B cell (primary cell): ENCODE results near the gene NT5DC2. TPM values are rescaled to one million over a fixed set of nuclear protein-coding genes. Genes with fewer than 3 reads are reported as not detected.

Experiments
- ATAC-seq: fragments of 200-7000 bp; cut with Tn5 transposase; one replicate; pipeline ENCODE4 v1.10.0; 2021; ENCODE audit warnings: low read depth, mild to moderate bottlenecking, moderate number of reproducible peaks, moderate library complexity
- CTCF ChIA-PET: fragments of 350-600 bp; sonication (Branson Sonifier 250); formaldehyde crosslinking; loops from one replicate; lab custom pipeline; 2021; ENCODE audit warnings: antibody characterized with exemption, inconsistent platforms; lab: Charles Lee
- POLR2A ChIA-PET: fragments of 350-600 bp; sonication (Branson Sonifier 250); formaldehyde crosslinking; loops from one replicate; lab custom pipeline; 2021; ENCODE audit warnings: antibody characterized with exemption; lab: Charles Lee
- DNase-seq: peaks from one replicate; pipeline ENCODE4 v3.0.0; 2013
- H2AFZ ChIP-seq: 2 replicates; pipeline ENCODE4 v1.6.1; 2012; ENCODE audit warnings: mild to moderate bottlenecking, low read depth, low read length; ENCODE audit not compliant: insufficient read depth, poor library complexity, severe bottlenecking
- H3K27ac ChIP-seq, 2 donors: 1 replicate in 1 of 2; 2 replicates in 1 of 2; pipeline ENCODE4 v1.5.1; 2012 to 2013; ENCODE audit warnings: low read length in 2 of 2, mild to moderate bottlenecking in 2 of 2, moderate library complexity in 1 of 2
- H3K27me3 ChIP-seq, 4 experiments: fragments of 200-600 bp in 1 of 4; sonication (generic) in 1 of 4; replicated peaks in 1 of 4; 1 replicate in 2 of 4; 2 replicates in 2 of 4; pipeline versions ENCODE4 v1.6.1 to v1.7.0; 2013 to 2016; ENCODE audit warnings: low read length in 3 of 4, mild to moderate bottlenecking in 2 of 4, mixed read lengths in 1 of 4, moderate library complexity in 1 of 4; ENCODE audit not compliant: insufficient read depth in 4 of 4, control insufficient read depth in 3 of 4; ENCODE audit errors: control extremely low read depth in 1 of 4
- H3K36me3 ChIP-seq, 2 experiments: replicated peaks in 1 of 2; 1 replicate in 1 of 2; 2 replicates in 1 of 2; pipeline versions ENCODE4 v1.6.1 to v1.7.1; 2013; ENCODE audit warnings: low read length in 1 of 2; ENCODE audit not compliant: insufficient read depth in 2 of 2, control insufficient read depth in 1 of 2; ENCODE audit errors: control extremely low read depth in 1 of 2, extremely low read depth in 1 of 2
- H3K4me1 ChIP-seq, 2 donors: fragments of 200-600 bp in 1 of 2; sonication (generic) in 1 of 2; 1 replicate in 1 of 2; 2 replicates in 1 of 2; pipeline versions ENCODE4 v1.5.1 to v1.6.1; 2013 to 2017; ENCODE audit warnings: low read length in 2 of 2; ENCODE audit not compliant: control insufficient read depth in 2 of 2, insufficient read depth in 2 of 2
- H3K4me2 ChIP-seq: replicated peaks from 2 replicates; pipeline ENCODE3; 2012; ENCODE audit warnings: mild to moderate bottlenecking, low read depth, low read length; ENCODE audit not compliant: poor library complexity, severe bottlenecking
- H3K4me3 ChIP-seq, 5 experiments: fragments of 200-600 bp in 1 of 5; sonication (generic) in 1 of 5; 1 replicate in 3 of 5; 2 replicates in 2 of 5; pipeline versions ENCODE4 v1.5.1 to v1.7.0; 2011 to 2016; ENCODE audit warnings: low read length in 4 of 5, mild to moderate bottlenecking in 4 of 5, low read depth in 2 of 5, control low read depth in 1 of 5, moderate library complexity in 1 of 5; ENCODE audit not compliant: insufficient read depth in 1 of 5; ENCODE audit errors: control extremely low read depth in 1 of 5, extremely low read depth in 1 of 5
- H3K79me2 ChIP-seq: fragments of 200-600 bp; sonication (generic); one replicate; pipeline ENCODE4 v1.6.0; 2016; ENCODE audit warnings: low read length; ENCODE audit not compliant: control insufficient read depth, insufficient read depth
- H3K9ac ChIP-seq: fragments of 200-600 bp; sonication (generic); 2 replicates; pipeline ENCODE4 v1.6.1; 2017; ENCODE audit warnings: mild to moderate bottlenecking, low read length, moderate library complexity
- H3K9me3 ChIP-seq, 3 donors: one replicate each; pipeline versions ENCODE4 v1.6.1 to v1.7.1; 2013; ENCODE audit warnings: low read length in 2 of 3; ENCODE audit not compliant: control insufficient read depth in 2 of 3, insufficient read depth in 1 of 3; ENCODE audit errors: control extremely low read depth in 1 of 3
- H4K20me1 ChIP-seq: 2 replicates; pipeline ENCODE4 v1.6.0; 2012; ENCODE audit warnings: mild to moderate bottlenecking, low read length; ENCODE audit not compliant: insufficient read depth, control insufficient read depth, poor library complexity, severe bottlenecking
- H3K27ac Mint-ChIP-seq: one replicate; pipeline ENCODE4 v1.8.0; 2021; ENCODE audit warnings: mixed read lengths
- H3K27me3 Mint-ChIP-seq: one replicate; pipeline ENCODE4 v1.8.0; 2021; ENCODE audit warnings: mixed read lengths
- H3K4me1 Mint-ChIP-seq: one replicate; pipeline ENCODE4 v1.8.0; 2021; ENCODE audit warnings: mixed read lengths
- H3K4me3 Mint-ChIP-seq: one replicate; pipeline ENCODE4 v1.8.0; 2021; ENCODE audit warnings: mixed read lengths
- H3K9me3 Mint-ChIP-seq: one replicate; pipeline ENCODE4 v1.8.0; 2022; ENCODE audit warnings: mixed read lengths; ENCODE audit not compliant: insufficient read depth
- EZH2 ChIP-seq: IDR thresholded peaks from 2 replicates; pipeline ENCODE4 v1.6.1; 2012; ENCODE audit warnings: borderline replicate concordance, low read depth, mild to moderate bottlenecking, moderate library complexity, low read length; ENCODE audit not compliant: insufficient read depth, poor library complexity, severe bottlenecking
- WGBS: methylation state at CpG from one replicate; pipeline ENCODE4 v1.1.5; 2013; ENCODE audit warnings: missing lambda C conversion rate; ENCODE audit not compliant: insufficient coverage; 5-methylcytosine and 5-hydroxymethylcytosine counted together
- intact Hi-C: fragments of 100-400 bp; cut with micrococcal nuclease; formaldehyde crosslinking; loops from one replicate; pipeline ENCODE4 v1.10.0; 2022
- polyA plus RNA-seq: library from polyadenylated mRNA; depleted of rRNA; stranded (reverse); fragments of >200 nt; gene quantifications from 2 replicates; pipeline ENCODE4 v1.2.3, GENCODE V29; 2012
- total RNA-seq, 2 donors: library from RNA; stranded (reverse); fragments of 120-200 nt in 1 of 2; gene quantifications; 1 replicate in 1 of 2; 2 replicates in 1 of 2; pipeline versions ENCODE4 v1.2.3 to v1.2.4, GENCODE V29; 2013 to 2022
- TF ChIP-seq, protein P1 (sequence below): fragments of 200-600 bp; IDR thresholded peaks from one replicate; pipeline ENCODE4 v1.8.0; 2022; ENCODE audit warnings: antibody characterized with exemption, mild to moderate bottlenecking

Gene NT5DC2
- total and polyA plus RNA-seq, 2 donors (not counting 1 experiment from before 2014, with no cell fraction given) = 11.2 to 11.9 TPM

DNA sequence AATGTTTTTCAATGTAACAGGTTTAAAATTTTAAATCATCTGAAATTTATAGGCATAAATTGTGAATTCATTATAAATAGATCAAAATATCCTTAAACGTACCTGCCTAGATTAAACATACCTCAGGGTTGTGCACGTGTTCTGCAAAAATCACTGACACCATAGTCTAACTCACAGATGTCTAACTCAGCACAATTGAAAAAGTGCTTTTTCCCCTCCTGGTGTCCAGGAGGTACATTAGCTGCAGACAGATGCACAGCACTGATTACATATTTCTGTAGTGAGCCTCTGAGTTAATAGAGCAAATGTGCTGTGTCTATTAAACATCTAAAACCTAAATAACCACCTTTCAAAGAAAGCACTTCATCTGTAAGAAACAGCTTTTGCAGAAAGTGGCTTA is 13.5 kb upstream of the NT5DC2 start:
- no peaks in the 10 kb centered on the region for H3K27me3 Mint-ChIP-seq
- no peak overlapping the region for H3K27ac Mint-ChIP-seq
- no peak overlapping the region for H3K9ac ChIP-seq
- no peaks in the 10 kb centered on the region for H3K9me3 Mint-ChIP-seq
- H4K20me1 ChIP-seq = no peaks in the 10 kb centered on the region
- peaks cover 6 to 29% of the 10 kb centered on the region in 2 experiments for H3K36me3 ChIP-seq
- H3K4me1 Mint-ChIP-seq = no peaks in the 10 kb centered on the region
- no peak overlapping the region for H3K4me3 Mint-ChIP-seq
- no peak overlapping the region for H3K4me2 ChIP-seq
- ATAC-seq (no peak), DNase-seq (no peak)
- H3K4me1 ChIP-seq = no peaks in the 10 kb centered on the region
- no CpG with 5 or more reads among the region's 2 CpGs for WGBS
- intact Hi-C loops = no loop called here
- no peaks in the 10 kb centered on the region for H3K79me2 ChIP-seq
- H2AFZ ChIP-seq = no peak overlapping the region
- no peaks in the 10 kb centered on the region for H3K9me3 ChIP-seq
- POLR2A ChIA-PET = no interaction called here
- no peak for TF ChIP-seq EZH2
- TF ChIP-seq, protein P1, sequence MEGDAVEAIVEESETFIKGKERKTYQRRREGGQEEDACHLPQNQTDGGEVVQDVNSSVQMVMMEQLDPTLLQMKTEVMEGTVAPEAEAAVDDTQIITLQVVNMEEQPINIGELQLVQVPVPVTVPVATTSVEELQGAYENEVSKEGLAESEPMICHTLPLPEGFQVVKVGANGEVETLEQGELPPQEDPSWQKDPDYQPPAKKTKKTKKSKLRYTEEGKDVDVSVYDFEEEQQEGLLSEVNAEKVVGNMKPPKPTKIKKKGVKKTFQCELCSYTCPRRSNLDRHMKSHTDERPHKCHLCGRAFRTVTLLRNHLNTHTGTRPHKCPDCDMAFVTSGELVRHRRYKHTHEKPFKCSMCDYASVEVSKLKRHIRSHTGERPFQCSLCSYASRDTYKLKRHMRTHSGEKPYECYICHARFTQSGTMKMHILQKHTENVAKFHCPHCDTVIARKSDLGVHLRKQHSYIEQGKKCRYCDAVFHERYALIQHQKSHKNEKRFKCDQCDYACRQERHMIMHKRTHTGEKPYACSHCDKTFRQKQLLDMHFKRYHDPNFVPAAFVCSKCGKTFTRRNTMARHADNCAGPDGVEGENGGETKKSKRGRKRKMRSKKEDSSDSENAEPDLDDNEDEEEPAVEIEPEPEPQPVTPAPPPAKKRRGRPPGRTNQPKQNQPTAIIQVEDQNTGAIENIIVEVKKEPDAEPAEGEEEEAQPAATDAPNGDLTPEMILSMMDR = no peak
- CTCF ChIA-PET = no interaction called here
- H3K4me3 ChIP-seq = no peak overlapping the region
- H3K27ac ChIP-seq = no peak overlapping the region
- H3K27me3 ChIP-seq = no peaks in the 10 kb centered on the region

DNA sequence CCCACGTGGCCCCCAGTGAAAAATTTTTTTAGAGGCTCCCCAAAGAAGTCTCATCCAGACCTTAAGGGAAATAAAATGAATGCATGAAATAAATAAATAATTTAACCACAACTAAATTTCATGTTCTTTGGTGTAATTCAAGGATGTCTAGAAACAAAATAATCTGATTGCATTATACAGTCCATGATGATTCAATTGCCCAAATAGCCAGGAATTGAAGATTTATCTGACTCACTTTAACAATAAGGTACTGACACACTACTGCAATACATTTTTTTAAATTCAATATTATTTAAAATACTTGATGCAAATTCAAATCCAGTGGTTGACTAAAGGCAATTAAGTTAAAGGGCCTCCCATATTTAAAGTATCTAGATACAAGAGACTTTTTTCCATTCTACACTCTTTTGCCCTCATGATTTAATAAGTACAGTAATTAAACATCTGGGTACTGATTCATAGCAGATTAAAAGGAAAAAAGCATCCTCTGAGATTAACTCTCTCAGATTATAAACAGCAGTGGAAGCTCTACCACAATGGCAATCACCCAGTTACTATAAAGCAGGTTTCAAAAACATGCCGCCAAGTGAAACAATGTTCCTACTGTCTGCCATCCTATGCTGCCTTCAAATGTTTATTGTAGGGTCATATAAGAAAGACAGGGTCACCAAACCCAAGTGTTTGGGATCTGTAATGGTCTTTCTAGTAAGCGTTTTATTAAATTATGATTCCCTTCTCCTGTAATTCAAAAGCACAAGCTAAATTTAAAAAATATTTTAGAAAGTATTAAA is 12.6 kb upstream of the NT5DC2 start:
- intact Hi-C loops = no loop called here
- Mint-ChIP-seq H3K27me3 (no peaks in the 10 kb centered on the region), H3K4me3 (no peak overlapping the region), H3K27ac (no peak overlapping the region), H3K9me3 (no peaks in the 10 kb centered on the region), H3K4me1 (no peaks in the 10 kb centered on the region)
- H3K9me3 ChIP-seq = no peaks in the 10 kb centered on the region
- no peak for ATAC-seq
- ChIA-PET POLR2A (no interaction called here), CTCF (no interaction called here)
- no CpG with 5 or more reads among the region's 3 CpGs for WGBS
- no peak for DNase-seq
- peaks cover 6 to 23% of the 10 kb centered on the region in 2 experiments for H3K36me3 ChIP-seq
- no peaks in the 10 kb centered on the region for H3K27me3 ChIP-seq
- H3K27ac ChIP-seq = no peak overlapping the region
- H4K20me1 ChIP-seq = no peaks in the 10 kb centered on the region
- no peak overlapping the region for H3K9ac ChIP-seq
- no peak overlapping the region for H2AFZ ChIP-seq
- no peak overlapping the region for H3K4me3 ChIP-seq
- TF ChIP-seq, protein P1 = no peak
- no peak for TF ChIP-seq EZH2
- H3K4me1 ChIP-seq = no peaks in the 10 kb centered on the region
- no peak overlapping the region for H3K4me2 ChIP-seq
- H3K79me2 ChIP-seq = peaks cover 8% of the 10 kb centered on the region
